Calu3 (cell line): Measurements from ENCODE around the gene TFDP2. TPM values are rescaled to one million over a fixed set of nuclear protein-coding genes. Genes with fewer than 3 reads are reported as not detected.

Experiments
- BruUV-seq: library from RNA; stranded (reverse); fragments of 400-500 nt; replicated peaks from 2 replicates; lab custom pipeline; 2021; lab: Mats Ljungman, UMichigan
- CTCF ChIA-PET: fragments of 300-600 bp; sonication (Branson Sonifier 250); formaldehyde crosslinking; loops from one replicate; lab custom pipeline; 2022; ENCODE audit warnings: antibody characterized with exemption; lab: Charles Lee
- DNase-seq: peaks from one replicate; pipeline ENCODE4 v3.0.0; 2022
- H3K27ac Mint-ChIP-seq: one replicate; pipeline ENCODE4 v1.8.0; 2022; ENCODE audit warnings: mixed read lengths; ENCODE audit not compliant: unreplicated experiment
- H3K27me3 Mint-ChIP-seq: one replicate; pipeline ENCODE4 v1.8.0; 2022; ENCODE audit warnings: mixed read lengths; ENCODE audit not compliant: unreplicated experiment
- H3K36me3 Mint-ChIP-seq: one replicate; pipeline ENCODE4 v1.8.0; 2022; ENCODE audit warnings: mild to moderate bottlenecking, moderate library complexity, mixed read lengths; ENCODE audit not compliant: insufficient read depth, unreplicated experiment
- H3K4me1 Mint-ChIP-seq: one replicate; pipeline ENCODE4 v1.8.0; 2022; ENCODE audit warnings: mild to moderate bottlenecking, low read depth, mixed read lengths; ENCODE audit not compliant: unreplicated experiment
- H3K4me3 Mint-ChIP-seq: one replicate; pipeline ENCODE4 v1.8.0; 2022; ENCODE audit warnings: mild to moderate bottlenecking, low read depth, moderate library complexity, mixed read lengths; ENCODE audit not compliant: unreplicated experiment
- H3K9me3 Mint-ChIP-seq: one replicate; pipeline ENCODE4 v1.8.0; 2022; ENCODE audit warnings: low read depth, mixed read lengths; ENCODE audit not compliant: unreplicated experiment
- CTCF ChIP-seq: fragments of 200-600 bp; IDR thresholded peaks from one replicate; pipeline ENCODE4 v1.8.0; 2022; ENCODE audit warnings: antibody characterized with exemption; ENCODE audit not compliant: unreplicated experiment
- intact Hi-C: fragments of 100-400 bp; cut with micrococcal nuclease; formaldehyde crosslinking; loops from one replicate; pipeline ENCODE4 v1.10.0; 2022; ENCODE audit not compliant: unreplicated experiment
- total RNA-seq: library from RNA; stranded (reverse); gene quantifications from 2 replicates; pipeline ENCODE4 v1.2.3, GENCODE V29; 2022

Gene TFDP2
- total RNA-seq, 1 experiment from 2014 or later: 54.8 TPM

- TF ChIP-seq CTCF: no peak
- H3K36me3 Mint-ChIP-seq: peaks cover 6% of the 10 kb centered on the region
- H3K27me3 Mint-ChIP-seq: no peaks in the 10 kb centered on the region
- CTCF ChIA-PET: interaction anchor here (0.7 kb wide), 1 partner anchor 691 kb away, joined by 3 read pairs; no protein-coding TSS in a partner anchor
- intact Hi-C loops: no loop called here
- no peak overlapping the region for H3K4me3 Mint-ChIP-seq
- BruUV-seq: no TSS peak
- no peaks in the 10 kb centered on the region for H3K4me1 Mint-ChIP-seq
- DNase-seq: no peak
- H3K27ac Mint-ChIP-seq: no peak overlapping the region
- H3K9me3 Mint-ChIP-seq: no peaks in the 10 kb centered on the region
Measured at GRCh38 chr3:142026333-142026732, 123.0 kb downstream of the TFDP2 start.

DNA sequence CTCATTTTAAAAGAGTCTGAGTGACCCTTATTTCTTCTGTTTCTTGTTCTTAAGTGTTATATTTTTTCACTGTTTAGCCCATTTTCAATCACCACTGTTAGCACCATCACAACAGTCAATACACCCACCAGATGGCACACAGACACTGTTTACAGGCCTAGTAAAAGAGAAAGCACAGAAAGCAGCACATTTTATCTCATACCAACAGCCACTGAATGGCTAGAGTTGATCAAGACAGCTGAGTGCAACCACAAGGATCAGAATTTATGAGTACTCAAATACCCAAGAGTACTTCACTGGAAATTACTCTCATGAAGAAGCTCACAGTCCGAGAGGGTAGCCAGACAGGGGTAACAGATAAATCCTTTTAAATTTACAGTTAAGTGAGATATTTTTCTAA is 127.0 kb downstream of the TFDP2 start:
- CTCF ChIA-PET: no interaction called here
- H3K27me3 Mint-ChIP-seq: no peaks in the 10 kb centered on the region
- no peak overlapping the region for H3K4me3 Mint-ChIP-seq
- H3K27ac Mint-ChIP-seq: no peak overlapping the region
- intact Hi-C loops: no loop called here
- BruUV-seq: no TSS peak
- no peak for DNase-seq
- H3K36me3 Mint-ChIP-seq: no peaks in the 10 kb centered on the region
- TF ChIP-seq CTCF: no peak
- no peaks in the 10 kb centered on the region for H3K9me3 Mint-ChIP-seq
- H3K4me1 Mint-ChIP-seq: no peaks in the 10 kb centered on the region

DNA sequence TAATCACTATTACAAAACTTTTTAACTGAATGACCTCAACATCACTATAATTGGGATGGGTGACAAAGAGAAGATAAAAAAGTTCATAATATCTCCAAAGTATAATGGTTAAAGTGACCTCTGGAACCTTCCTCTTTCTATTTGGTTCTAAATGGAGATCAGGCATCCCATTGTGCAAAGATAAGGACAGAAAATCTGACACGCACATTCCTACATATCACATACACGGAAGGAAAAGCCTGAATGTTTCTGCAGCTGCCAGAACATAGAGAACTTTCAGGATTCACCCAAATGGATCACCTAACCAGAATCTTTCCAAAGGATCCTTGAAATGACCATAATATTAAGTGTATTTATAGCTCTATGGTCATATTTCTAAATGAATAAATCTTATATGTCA is 128.2 kb downstream of the TFDP2 start:
- no TSS peak for BruUV-seq
- no peak for DNase-seq
- Mint-ChIP-seq H3K27ac (no peak overlapping the region), H3K4me3 (no peak overlapping the region), H3K9me3 (no peaks in the 10 kb centered on the region), H3K4me1 (no peaks in the 10 kb centered on the region), H3K27me3 (no peaks in the 10 kb centered on the region), H3K36me3 (no peaks in the 10 kb centered on the region)
- intact Hi-C loops: no loop called here
- TF ChIP-seq CTCF: no peak
- CTCF ChIA-PET: no interaction called here

GRCh38 chr3:142019794-142020320 is 129.5 kb downstream of the TFDP2 start:
- no peaks in the 10 kb centered on the region for H3K9me3 Mint-ChIP-seq
- no peak overlapping the region for H3K27ac Mint-ChIP-seq
- no peaks in the 10 kb centered on the region for H3K36me3 Mint-ChIP-seq
- DNase-seq: no peak
- H3K27me3 Mint-ChIP-seq: no peaks in the 10 kb centered on the region
- CTCF ChIA-PET: interaction anchor here (1.0 kb wide), 1 partner anchor 8 kb away, joined by 14 read pairs; no protein-coding TSS in a partner anchor
- no TSS peak for BruUV-seq
- intact Hi-C loops: no loop called here
- H3K4me3 Mint-ChIP-seq: no peak overlapping the region
- H3K4me1 Mint-ChIP-seq: no peaks in the 10 kb centered on the region
- no peak for TF ChIP-seq CTCF
